MM.1S (cell line): ENCODE measurements around the gene AGK.

Experiments
- DNase-seq: peaks from one replicate; pipeline ENCODE4 v3.0.0-alpha.2; 2015
- H2AFZ ChIP-seq: fragments of 300-600 bp; sonication (generic); 2 replicates; pipeline ENCODE4 v1.6.0; 2016; ENCODE audit warnings: antibody characterized with exemption, low read length
- H3F3A ChIP-seq: fragments of 300-600 bp; sonication (generic); 2 replicates; pipeline ENCODE4 v1.6.1; 2016; ENCODE audit warnings: mild to moderate bottlenecking, antibody characterized with exemption, low read length, moderate library complexity, mixed read lengths; ENCODE audit not compliant: insufficient read depth
- H3K27ac ChIP-seq: fragments of 300-600 bp; sonication (generic); 2 replicates; pipeline ENCODE4 v1.5.1; 2016; ENCODE audit warnings: mild to moderate bottlenecking, low read length
- H3K27me3 ChIP-seq: fragments of 300-600 bp; sonication (generic); replicated peaks from 2 replicates; pipeline ENCODE4 v1.6.0; 2016; ENCODE audit warnings: low read length; ENCODE audit not compliant: insufficient read depth
- H3K36me3 ChIP-seq: fragments of 300-600 bp; sonication (generic); replicated peaks from 2 replicates; pipeline ENCODE4 v1.6.1; 2016; ENCODE audit warnings: mild to moderate bottlenecking, low read length, mixed read lengths; ENCODE audit not compliant: insufficient read depth
- H3K4me1 ChIP-seq: fragments of 300-600 bp; sonication (generic); 2 replicates; pipeline ENCODE4 v1.6.1; 2016; ENCODE audit warnings: low read length, mixed read lengths
- H3K4me2 ChIP-seq: fragments of 300-600 bp; sonication (generic); 2 replicates; pipeline ENCODE4 v1.6.0; 2016; ENCODE audit warnings: low read depth, low read length
- H3K4me3 ChIP-seq: fragments of 300-600 bp; sonication (generic); 2 replicates; pipeline ENCODE4 v1.5.1; 2016; ENCODE audit warnings: low read length, mixed read lengths
- H3K79me2 ChIP-seq: fragments of 300-600 bp; sonication (generic); 2 replicates; pipeline ENCODE4 v1.6.1; 2016; ENCODE audit warnings: mixed run types, low read length, mixed read lengths
- H3K9ac ChIP-seq: fragments of 300-600 bp; sonication (generic); 2 replicates; pipeline ENCODE4 v1.6.1; 2016; ENCODE audit warnings: low read length, mixed read lengths
- H3K9me2 ChIP-seq: fragments of 300-600 bp; sonication (generic); replicated peaks from 2 replicates; pipeline ENCODE4 v1.6.1; 2016; ENCODE audit warnings: mild to moderate bottlenecking, low read length, mixed read lengths; ENCODE audit not compliant: insufficient read depth
- H3K9me3 ChIP-seq: fragments of 300-600 bp; sonication (generic); replicated peaks from 2 replicates; pipeline ENCODE4 v1.6.1; 2016; ENCODE audit warnings: mild to moderate bottlenecking, low read length, mixed read lengths; ENCODE audit not compliant: insufficient read depth
- H4K20me1 ChIP-seq: fragments of 300-600 bp; sonication (generic); 2 replicates; pipeline ENCODE4 v1.6.1; 2016; ENCODE audit warnings: mild to moderate bottlenecking, low read length, moderate library complexity, mixed read lengths; ENCODE audit not compliant: insufficient read depth
- CTCF ChIP-seq: fragments of 300-600 bp; sonication (generic); IDR thresholded peaks from 2 replicates; pipeline ENCODE4 v1.5.1; 2016; ENCODE audit warnings: antibody characterized with exemption, low read length, mixed read lengths
- EZH2 ChIP-seq: fragments of 300-600 bp; sonication (generic); optimal IDR thresholded peaks from 2 replicates; pipeline ENCODE3; 2017; ENCODE audit warnings: low read depth, mild to moderate bottlenecking, antibody characterized with exemption, low read length, mixed read lengths
- EZH2phosphoT487 ChIP-seq: fragments of 300-600 bp; sonication (generic); IDR thresholded peaks from 2 replicates; pipeline ENCODE4 v1.6.1; 2018; ENCODE audit warnings: antibody characterized with exemption, low read length

The AGK gene

DNA sequence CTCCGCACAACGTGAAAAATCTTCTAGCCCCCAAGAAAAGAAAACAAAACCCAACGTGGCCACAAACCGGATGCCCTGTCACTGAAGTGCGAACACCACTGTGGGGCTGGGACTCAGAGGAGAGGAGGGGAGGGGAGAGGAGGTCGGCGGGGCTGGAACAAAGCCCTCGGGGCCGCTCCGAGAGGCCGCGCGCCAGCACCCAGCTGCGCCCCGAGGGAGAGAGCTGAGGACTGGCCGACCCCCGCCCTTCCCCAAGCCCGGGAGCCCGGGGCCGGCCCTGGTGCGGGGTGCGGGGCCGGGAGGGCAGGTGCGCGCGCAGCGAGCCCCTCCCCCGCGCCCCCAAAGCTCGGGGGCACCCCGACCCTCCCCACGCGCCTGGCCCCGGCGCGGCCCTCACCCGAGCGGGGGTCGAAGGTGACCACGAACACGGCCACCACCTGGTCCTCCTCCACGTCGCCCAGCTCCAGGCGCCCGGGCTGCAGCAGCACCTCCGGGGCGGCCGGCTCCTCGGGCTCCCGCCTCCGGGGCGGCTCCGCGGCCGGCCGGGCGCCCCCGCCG, 150.4 kb downstream of the AGK start:
- H3K36me3 ChIP-seq, result no peaks in the 10 kb centered on the region
- 0 out of 2 replicates have a peak, but pooled peaks cover 7% of the 10 kb centered on the region for H3K79me2 ChIP-seq
- peak overlapping the region; percentile 26; the same call in 1 of the 2 replicates for H3K4me2 ChIP-seq
- H3K27ac ChIP-seq, result no peak overlapping the region
- DNase-seq, result peak; percentile 78
- 0 out of 2 replicates have a peak overlapping the region, but pooled peaks have one; percentile 47 for H2AFZ ChIP-seq
- no peaks in the 10 kb centered on the region for H4K20me1 ChIP-seq
- peaks cover 8% of the 10 kb centered on the region for H3K4me1 ChIP-seq
- no peaks in the 10 kb centered on the region for H3K9me3 ChIP-seq
- peaks cover 5% of the 10 kb centered on the region; the same call in 1 of the 2 replicates for H3F3A ChIP-seq
- no peak for TF ChIP-seq EZH2phosphoT487
- TF ChIP-seq EZH2, result no peak
- no peak for TF ChIP-seq CTCF
- peak overlapping the region; percentile 47; the same call in 1 of the 2 replicates for H3K9ac ChIP-seq
- 0 out of 2 replicates have a peak, but pooled peaks cover 12% of the 10 kb centered on the region for H3K27me3 ChIP-seq
- no peaks in the 10 kb centered on the region for H3K9me2 ChIP-seq
- peak overlapping the region; percentile 65 for H3K4me3 ChIP-seq

DNA sequence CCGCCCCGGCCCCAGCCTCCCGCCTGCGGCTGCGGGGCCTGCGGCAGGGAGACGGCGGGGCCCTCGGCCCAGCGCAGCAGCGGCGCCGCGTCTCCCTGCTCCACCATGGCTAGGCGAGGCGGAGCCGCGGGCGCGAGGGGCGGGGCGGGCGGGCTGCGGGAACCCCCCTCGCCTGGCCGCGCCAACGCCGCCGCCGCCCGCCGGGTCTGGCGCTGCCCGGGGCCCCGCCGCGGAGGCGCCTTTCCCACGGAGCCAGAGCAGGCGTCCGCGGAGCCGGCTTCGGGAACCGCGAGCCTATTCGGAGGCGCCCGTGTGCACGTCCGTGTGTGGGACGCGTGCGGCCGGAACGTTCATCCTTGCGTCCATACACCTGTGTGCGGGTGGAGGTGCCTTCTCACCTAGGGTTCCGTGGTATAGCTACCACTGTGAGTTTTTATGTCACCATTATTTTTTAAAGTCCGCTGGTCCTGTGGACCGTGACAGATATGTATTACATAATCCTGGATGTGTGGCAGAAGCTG, 150.9 kb downstream of the AGK start, which contains the start of gene DENND11:
Gene DENND11 (minus strand): TSS at position 120 of the 521 bp plus-strand sequence. CDS start 13 bp downstream, at position 107.
- Histone ChIP-seq H4K20me1 (no peaks in the 10 kb centered on the region), H3K4me2 (peak within 1 kb of the TSS; percentile 61), H3K9ac (peak within 1 kb of the TSS; percentile 47; the same call in 1 of the 2 replicates), H3K27me3 (0 out of 2 replicates have a peak, but pooled peaks cover 12% of the 10 kb centered on the region), H3F3A (peaks cover 5% of the 10 kb centered on the region; the same call in 1 of the 2 replicates), H3K9me2 (no peaks in the 10 kb centered on the region), H3K79me2 (0 out of 2 replicates have a peak, but pooled peaks cover 7% of the 10 kb centered on the region), H2AFZ (peak within 1 kb of the TSS; percentile 49), H3K4me3 (peak within 1 kb of the TSS; percentile 66), H3K27ac (no peak within 1 kb of the TSS), H3K9me3 (no peaks in the 10 kb centered on the region), H3K4me1 (peaks cover 8% of the 10 kb centered on the region), H3K36me3 (no peaks in the 10 kb centered on the region)
- TF ChIP-seq CTCF, result no peak
- TF ChIP-seq EZH2phosphoT487, result no peak
- no peak for TF ChIP-seq EZH2
- peak; percentile 68 for DNase-seq

DNA sequence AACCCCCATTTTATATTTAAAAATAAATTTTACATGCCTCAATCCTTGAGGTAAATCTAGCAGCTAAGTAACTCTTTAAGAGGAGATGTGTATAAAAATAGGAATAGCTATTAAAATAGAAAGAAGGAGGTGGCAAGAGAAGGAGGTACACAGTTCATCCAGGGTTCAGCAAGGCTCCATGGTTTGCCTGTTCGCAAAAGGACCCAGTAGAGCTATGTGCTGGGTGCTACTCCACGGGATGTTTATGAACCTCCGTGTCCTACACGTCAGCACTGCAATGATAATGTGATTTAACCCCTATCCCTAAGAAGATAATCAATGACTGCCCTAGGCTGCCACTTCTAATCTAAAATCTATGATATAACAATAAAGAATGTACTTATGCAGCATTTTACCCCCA, 151.7 kb downstream of the AGK start:
- Histone ChIP-seq H3K9ac (no peak overlapping the region), H3K79me2 (0 out of 2 replicates have a peak, but pooled peaks cover 7% of the 10 kb centered on the region), H3K36me3 (no peaks in the 10 kb centered on the region), H4K20me1 (no peaks in the 10 kb centered on the region), H3K9me2 (no peaks in the 10 kb centered on the region), H3K27me3 (0 out of 2 replicates have a peak, but pooled peaks cover 12% of the 10 kb centered on the region), H2AFZ (no peak overlapping the region), H3K9me3 (no peaks in the 10 kb centered on the region), H3F3A (peaks cover 5% of the 10 kb centered on the region; the same call in 1 of the 2 replicates), H3K4me2 (peak overlapping the region; percentile 61; the same call in 1 of the 2 replicates), H3K27ac (no peak overlapping the region), H3K4me3 (no peak overlapping the region), H3K4me1 (peaks cover 8% of the 10 kb centered on the region)
- no peak for DNase-seq
- TF ChIP-seq CTCF, result no peak
- TF ChIP-seq EZH2, result no peak
- TF ChIP-seq EZH2phosphoT487, result no peak
